HepG2 (cell line): ENCODE measurements around the gene CAMK2D. TPM values are rescaled to one million over a fixed set of nuclear protein-coding genes. Genes with fewer than 3 reads are reported as not detected.

ENCODE experiments used
- AGO2 ChIP-seq: fragments of 200-400 bp; formaldehyde crosslinking; optimal IDR thresholded peaks from 2 replicates; pipeline ENCODE3; 2017; ENCODE audit warnings: mild to moderate bottlenecking, low read depth, low read length, moderate library complexity
- ARID2 ChIP-seq: sonication (generic); formaldehyde crosslinking; IDR thresholded peaks from 2 replicates; pipeline ENCODE4 v1.8.1; 2022; ENCODE audit warnings: mild to moderate bottlenecking, missing genetic modification reagents, borderline replicate concordance
- CREM ChIP-seq, 2 experiments: sonication (generic) in 1 of 2; formaldehyde crosslinking in 1 of 2; IDR thresholded peaks; 2 replicates each; pipeline versions ENCODE4 v1.4.0 to v1.6.1; 2016 to 2020; ENCODE audit warnings: antibody characterized with exemption in 1 of 2, mild to moderate bottlenecking in 1 of 2, missing genetic modification reagents in 1 of 2
- DBP ChIP-seq: sonication (generic); formaldehyde crosslinking; IDR thresholded peaks from 2 replicates; pipeline ENCODE4 v1.4.0; 2020; ENCODE audit warnings: missing genetic modification reagents; ENCODE audit errors: not compliant biosample characterization
- E2F2 ChIP-seq: sonication (generic); formaldehyde crosslinking; IDR thresholded peaks from 2 replicates; pipeline ENCODE4 v1.4.0; 2020; ENCODE audit warnings: missing genetic modification reagents, borderline replicate concordance
- EEA1 ChIP-seq: sonication (generic); formaldehyde crosslinking; IDR thresholded peaks from 2 replicates; pipeline ENCODE4 v1.5.1; 2020; ENCODE audit warnings: mild to moderate bottlenecking, missing genetic modification reagents, borderline replicate concordance
- ELF1 ChIP-seq: sonication (generic); formaldehyde crosslinking; IDR thresholded peaks from 2 replicates; pipeline ENCODE4 v1.4.0; 2020; ENCODE audit warnings: missing genetic modification reagents
- IKZF5 ChIP-seq: IDR thresholded peaks from 2 replicates; pipeline ENCODE4 v1.6.1; 2018; ENCODE audit warnings: missing genetic modification reagents, mild to moderate bottlenecking, missing compliant biosample characterization
- JUN ChIP-seq: sonication (generic); formaldehyde crosslinking; IDR thresholded peaks from 2 replicates; pipeline ENCODE4 v1.4.0; 2020; ENCODE audit warnings: mild to moderate bottlenecking, missing genetic modification reagents
- JUND ChIP-seq: sonication (generic); formaldehyde crosslinking; IDR thresholded peaks from 2 replicates; pipeline ENCODE4 v1.8.0; 2022; ENCODE audit warnings: mild to moderate bottlenecking, missing genetic modification reagents
- MIXL1 ChIP-seq: IDR thresholded peaks from 2 replicates; pipeline ENCODE4 v1.6.1; 2016
- NFIB ChIP-seq: sonication (generic); formaldehyde crosslinking; IDR thresholded peaks from 2 replicates; pipeline ENCODE4 v1.9.0; 2021; ENCODE audit warnings: missing genetic modification reagents, mild to moderate bottlenecking, borderline replicate concordance
- NFKB2 ChIP-seq: sonication (generic); formaldehyde crosslinking; IDR thresholded peaks from 2 replicates; pipeline ENCODE4 v1.4.0; 2020; ENCODE audit warnings: missing genetic modification reagents, borderline replicate concordance
- RBM22 ChIP-seq: fragments of 200-400 bp; formaldehyde crosslinking; optimal IDR thresholded peaks from 2 replicates; pipeline ENCODE3; 2017; ENCODE audit warnings: mild to moderate bottlenecking, low read length, moderate library complexity
- RXRA ChIP-seq: sonication (generic); formaldehyde crosslinking; IDR thresholded peaks from 2 replicates; pipeline ENCODE4 v1.5.1; 2020; ENCODE audit warnings: missing genetic modification reagents
- RXRB ChIP-seq: IDR thresholded peaks from 2 replicates; pipeline ENCODE4 v1.6.1; 2016; ENCODE audit warnings: borderline replicate concordance, missing genetic modification reagents, missing compliant biosample characterization
- SOX5 ChIP-seq: IDR thresholded peaks from 2 replicates; pipeline ENCODE4 v1.6.1; 2016; ENCODE audit warnings: borderline replicate concordance
- SOX6 ChIP-seq, 2 experiments: fragments of 450-650 bp in 1 of 2; sonication (generic) in 1 of 2; formaldehyde crosslinking in 1 of 2; IDR thresholded peaks; 2 replicates each; pipeline versions ENCODE4 v1.4.0 to v1.6.1; 2017 to 2020; ENCODE audit warnings: antibody characterized with exemption in 1 of 2, mild to moderate bottlenecking in 1 of 2, missing genetic modification reagents in 1 of 2
- TCF7L2 ChIP-seq: IDR thresholded peaks from 2 replicates; pipeline ENCODE4 v1.6.1; 2011; ENCODE audit warnings: mild to moderate bottlenecking, low read depth, low read length, moderate library complexity
- ZBTB7B ChIP-seq: sonication (generic); formaldehyde crosslinking; IDR thresholded peaks from 2 replicates; pipeline ENCODE4 v1.4.0; 2020; ENCODE audit warnings: missing genetic modification reagents
- ZGPAT ChIP-seq: IDR thresholded peaks from 2 replicates; pipeline ENCODE4 v1.6.1; 2016; ENCODE audit warnings: mild to moderate bottlenecking
- ZNF253 ChIP-seq: sonication (generic); formaldehyde crosslinking; IDR thresholded peaks from 2 replicates; pipeline ENCODE4 v1.8.0; 2022; ENCODE audit warnings: mild to moderate bottlenecking, missing genetic modification reagents, borderline replicate concordance
- ZNF512 ChIP-seq: sonication (generic); formaldehyde crosslinking; IDR thresholded peaks from 2 replicates; pipeline ENCODE4 v1.4.0; 2020; ENCODE audit warnings: mild to moderate bottlenecking, missing genetic modification reagents
- ZNF556 ChIP-seq: sonication (generic); formaldehyde crosslinking; IDR thresholded peaks from 2 replicates; pipeline ENCODE4 v1.4.0; 2020; ENCODE audit warnings: mild to moderate bottlenecking, missing genetic modification reagents, borderline replicate concordance
- ZNF749 ChIP-seq: sonication (generic); formaldehyde crosslinking; IDR thresholded peaks from 2 replicates; pipeline ENCODE4 v1.8.0; 2022; ENCODE audit warnings: mild to moderate bottlenecking, missing genetic modification reagents, moderate library complexity, borderline replicate concordance
- ZNF792 ChIP-seq: IDR thresholded peaks from 2 replicates; pipeline ENCODE4 v1.6.1; 2016
- polyA plus RNA-seq, 8 experiments: library from polyadenylated mRNA; depleted of rRNA in 3 of 8; stranded (reverse) in 7 of 8; unstranded in 1 of 8; fragments of >200 nt; fragmentation: Illumina TruSeq in 4 of 8; extraction: Trizol in 4 of 8; gene quantifications; 2 replicates each; pipeline versions ENCODE4 v1.2.1 to v1.2.3, GENCODE V29; 2011 to 2016; ENCODE audit warnings: low read depth in 4 of 8, missing spikeins in 1 of 8, mixed read lengths in 1 of 8; ENCODE audit not compliant: insufficient read depth in 1 of 8
- total RNA-seq, 5 experiments: library from RNA; depleted of rRNA; stranded (reverse); fragments of >200 nt; fragmentation: Illumina TruSeq; extraction: Trizol; gene quantifications; 2 replicates each; pipeline ENCODE4 v1.2.3, GENCODE V29; 2016; ENCODE audit warnings: low read depth in 1 of 5

The CAMK2D gene
- total and polyA plus RNA-seq, 2 of the 13 experiments (the other 11 are each of a cell fraction or from before 2014, with no cell fraction given), result 18.0 to 65.4 TPM

GRCh38 chr4:113641025-113641431 is 120.5 kb downstream of the CAMK2D start (continued):
- TF ChIP-seq ZNF749 (CRISPR knock-in tag) (no peak), JUND (CRISPR knock-in tag) (no peak), AGO2 (no peak), RXRA (CRISPR knock-in tag) (no peak), ZNF792 (CRISPR knock-in tag) (no peak), ZNF253 (CRISPR knock-in tag) (no peak), NFIB (CRISPR knock-in tag) (no peak), ZGPAT (CRISPR knock-in tag) (0 out of 2 replicates have a peak, but pooled peaks have one; percentile 42), ZNF556 (CRISPR knock-in tag) (no peak), DBP (CRISPR knock-in tag) (no peak), TCF7L2 (no peak), NFKB2 (CRISPR knock-in tag) (no peak), SOX5 (CRISPR knock-in tag) (peak; percentile 61; the same call in 1 of the 2 replicates), RBM22 (no peak), EEA1 (CRISPR knock-in tag) (no peak), ELF1 (CRISPR knock-in tag) (peak; percentile 57; the same call in 1 of the 2 replicates), SOX6 (IDR thresholded peaks at IDR 0.05) (no peak), SOX6 (CRISPR knock-in tag; IDR thresholded peaks at IDR 0.05) (peak; percentile 42; the same call in 1 of the 2 replicates), CREM (IDR thresholded peaks at IDR 0.05) (0 out of 2 replicates have a peak, but pooled peaks have one; percentile 42), CREM (CRISPR knock-in tag; IDR thresholded peaks at IDR 0.05) (no peak), RXRB (CRISPR knock-in tag) (no peak), IKZF5 (no peak), E2F2 (CRISPR knock-in tag) (no peak), JUN (no peak), ZNF512 (CRISPR knock-in tag) (no peak), ZBTB7B (CRISPR knock-in tag) (0 out of 2 replicates have a peak, but pooled peaks have one; percentile 26), MIXL1 (CRISPR knock-in tag) (0 out of 2 replicates have a peak, but pooled peaks have one; percentile 14), ARID2 (peak; percentile 52; the same call in 1 of the 2 replicates)
